GM18520 (cell line): ENCODE data around the gene CD40.
"Not testable (repeated sequence)": the region's sequence is repeated elsewhere in the genome, so short reads cannot be mapped to it uniquely, and the experiment has no call there.

ENCODE experiments used
- ATAC-seq: cut with Tn5 transposase; IDR thresholded peaks from one replicate; pipeline ENCODE4 v1.9.1; 2021; ENCODE audit not compliant: unreplicated experiment

The CD40 gene

GRCh38 chr20:46093531-46093930 lies 24.6 kb upstream of the CD40 start:
- no peak for ATAC-seq

GRCh38 chr20:46099491-46100287 lies 18.4 kb upstream of the CD40 start:
- ATAC-seq = no peak

- not testable (repeated sequence) for ATAC-seq
These were observed 17.7 kb upstream of the CD40 start for GRCh38 chr20:46100444-46100843.

- ATAC-seq = no peak
These were observed 17.1 kb upstream of the CD40 start for GRCh38 chr20:46100988-46101387.

GRCh38 chr20:46101957-46102356 lies 16.2 kb upstream of the CD40 start:
- no peak for ATAC-seq

GRCh38 chr20:46102940-46103339 lies 15.2 kb upstream of the CD40 start:
- ATAC-seq = no peak

- ATAC-seq = no peak
These were observed 13.9 kb upstream of the CD40 start for GRCh38 chr20:46104262-46104661.

- ATAC-seq = no peak
These were observed 11.1 kb upstream of the CD40 start for GRCh38 chr20:46107061-46107460.

- ATAC-seq = peak; percentile 76
These were observed 9.7 kb upstream of the CD40 start for GRCh38 chr20:46108435-46108841.

- no peak for ATAC-seq
These were observed 9.1 kb upstream of the CD40 start for GRCh38 chr20:46108976-46109375.

- ATAC-seq = peak; percentile 27
These were observed 6.9 kb upstream of the CD40 start for GRCh38 chr20:46111028-46111835.

GRCh38 chr20:46111836-46112212 lies 6.3 kb upstream of the CD40 start:
- ATAC-seq = no peak

GRCh38 chr20:46112430-46113112 lies 5.5 kb upstream of the CD40 start:
- ATAC-seq = no peak

GRCh38 chr20:46113113-46113470 lies 5.0 kb upstream of the CD40 start:
- no peak for ATAC-seq

GRCh38 chr20:46114449-46114848 lies 3.7 kb upstream of the CD40 start:
- ATAC-seq = no peak

- ATAC-seq = peak; percentile 23
These were observed 437 bp downstream of the CD40 start for GRCh38 chr20:46118481-46119020.

GRCh38 chr20:46119028-46119546 lies 973 bp downstream of the CD40 start:
- peak; percentile 24 for ATAC-seq

- ATAC-seq = no peak
These were observed 1.4 kb downstream of the CD40 start for GRCh38 chr20:46119547-46119946.

- ATAC-seq = no peak
These were observed 2.0 kb downstream of the CD40 start for GRCh38 chr20:46120136-46120535.

GRCh38 chr20:46121184-46121930 lies 3.2 kb downstream of the CD40 start:
- no peak for ATAC-seq

- no peak for ATAC-seq
These were observed 4.0 kb downstream of the CD40 start for GRCh38 chr20:46122071-46122470.
